GM23248 (cell line): ENCODE measurements around the gene ROR1. TPM values are rescaled to one million over a fixed set of nuclear protein-coding genes. Genes with fewer than 3 reads are reported as not detected.
"Not testable (repeated sequence)": the region's sequence is repeated elsewhere in the genome, so short reads cannot be mapped to it uniquely, and the experiment has no call there.

Source experiments
- DNase-seq: peaks from one replicate; pipeline ENCODE4 v3.0.0-alpha.2; 2015
- H2AFZ ChIP-seq: fragments of 200-600 bp; sonication (generic); 2 replicates; pipeline ENCODE4 v1.6.1; 2016; ENCODE audit warnings: antibody characterized with exemption
- H3F3A ChIP-seq: fragments of 200-600 bp; sonication (generic); 2 replicates; pipeline ENCODE4 v1.6.1; 2016; ENCODE audit warnings: mild to moderate bottlenecking, antibody characterized with exemption, mixed run types; ENCODE audit not compliant: insufficient read depth
- H3K27ac ChIP-seq: fragments of 200-600 bp; sonication (generic); 2 replicates; pipeline ENCODE4 v1.5.1; 2016; ENCODE audit warnings: mild to moderate bottlenecking
- H3K27me3 ChIP-seq: fragments of 200-600 bp; sonication (generic); replicated peaks from 2 replicates; pipeline ENCODE4 v1.6.1; 2016; ENCODE audit warnings: mild to moderate bottlenecking; ENCODE audit not compliant: insufficient read depth
- H3K36me3 ChIP-seq: fragments of 200-600 bp; sonication (generic); 2 replicates; pipeline ENCODE4 v1.6.1; 2016; ENCODE audit warnings: low read depth, mild to moderate bottlenecking
- H3K4me1 ChIP-seq: fragments of 200-600 bp; sonication (generic); 2 replicates; pipeline ENCODE4 v1.6.1; 2016; ENCODE audit warnings: mild to moderate bottlenecking; ENCODE audit not compliant: insufficient read depth
- H3K4me2 ChIP-seq: fragments of 200-600 bp; sonication (generic); one replicate; pipeline ENCODE4 v1.6.1; 2016; ENCODE audit warnings: mild to moderate bottlenecking; ENCODE audit not compliant: unreplicated experiment
- H3K4me3 ChIP-seq: fragments of 200-600 bp; sonication (generic); 2 replicates; pipeline ENCODE4 v1.5.1; 2016; ENCODE audit warnings: mild to moderate bottlenecking
- H3K79me2 ChIP-seq: fragments of 200-600 bp; sonication (generic); 2 replicates; pipeline ENCODE4 v1.6.1; 2016; ENCODE audit warnings: mild to moderate bottlenecking; ENCODE audit not compliant: insufficient read depth
- H3K9ac ChIP-seq: fragments of 200-600 bp; sonication (generic); 2 replicates; pipeline ENCODE4 v1.6.1; 2016; ENCODE audit warnings: mild to moderate bottlenecking
- H3K9me2 ChIP-seq: fragments of 200-600 bp; sonication (generic); 2 replicates; pipeline ENCODE4 v1.6.1; 2016; ENCODE audit warnings: mixed run types, mild to moderate bottlenecking, moderate library complexity; ENCODE audit not compliant: insufficient read depth
- H3K9me3 ChIP-seq: fragments of 200-600 bp; sonication (generic); one replicate; pipeline ENCODE4 v1.6.1; 2017; ENCODE audit warnings: low read depth
- H4K20me1 ChIP-seq: fragments of 200-600 bp; sonication (generic); 2 replicates; pipeline ENCODE4 v1.6.0; 2016; ENCODE audit not compliant: insufficient read depth
- EZH2 ChIP-seq: fragments of 200-600 bp; sonication (generic); IDR thresholded peaks from 2 replicates; pipeline ENCODE4 v1.6.1; 2018; ENCODE audit warnings: antibody characterized with exemption, mild to moderate bottlenecking; ENCODE audit not compliant: insufficient read depth, poor library complexity, severe bottlenecking
- EZH2phosphoT487 ChIP-seq: fragments of 200-600 bp; sonication (generic); IDR thresholded peaks from 2 replicates; pipeline ENCODE4 v1.6.1; 2018; ENCODE audit warnings: antibody characterized with exemption, moderate library complexity, mild to moderate bottlenecking, low read depth; ENCODE audit not compliant: insufficient read depth
- WGBS, 2 experiments: methylation state at CpG; one replicate each; pipeline ENCODE4 v1.1.6; 2015 to 2017; ENCODE audit warnings: low lambda C conversion rate in 2 of 2, low coverage in 1 of 2; ENCODE audit errors: missing lambda C conversion rate in 2 of 2; 5-methylcytosine and 5-hydroxymethylcytosine counted together
- in situ Hi-C: fragments of 300-500 bp; cut with MboI; formaldehyde crosslinking; loops from 2 replicates; pipeline ENCODE4 v1.15.0; 2020
- polyA plus RNA-seq: library from polyadenylated mRNA; unstranded; fragments of >200 nt; fragmentation: Nextera tagmentation; extraction: Ambion mirVana; gene quantifications from 2 replicates; pipeline ENCODE4 v1.2.1, GENCODE V29; 2016
- total RNA-seq: library from RNA; depleted of rRNA; stranded (reverse); fragments of >200 nt; shearing (Covaris generic); gene quantifications from 2 replicates; pipeline ENCODE4 v1.2.3, GENCODE V29; 2014

ROR1 gene
- total and polyA plus RNA-seq, 2 experiments from 2014 or later = 12.0 to 13.3 TPM

DNA sequence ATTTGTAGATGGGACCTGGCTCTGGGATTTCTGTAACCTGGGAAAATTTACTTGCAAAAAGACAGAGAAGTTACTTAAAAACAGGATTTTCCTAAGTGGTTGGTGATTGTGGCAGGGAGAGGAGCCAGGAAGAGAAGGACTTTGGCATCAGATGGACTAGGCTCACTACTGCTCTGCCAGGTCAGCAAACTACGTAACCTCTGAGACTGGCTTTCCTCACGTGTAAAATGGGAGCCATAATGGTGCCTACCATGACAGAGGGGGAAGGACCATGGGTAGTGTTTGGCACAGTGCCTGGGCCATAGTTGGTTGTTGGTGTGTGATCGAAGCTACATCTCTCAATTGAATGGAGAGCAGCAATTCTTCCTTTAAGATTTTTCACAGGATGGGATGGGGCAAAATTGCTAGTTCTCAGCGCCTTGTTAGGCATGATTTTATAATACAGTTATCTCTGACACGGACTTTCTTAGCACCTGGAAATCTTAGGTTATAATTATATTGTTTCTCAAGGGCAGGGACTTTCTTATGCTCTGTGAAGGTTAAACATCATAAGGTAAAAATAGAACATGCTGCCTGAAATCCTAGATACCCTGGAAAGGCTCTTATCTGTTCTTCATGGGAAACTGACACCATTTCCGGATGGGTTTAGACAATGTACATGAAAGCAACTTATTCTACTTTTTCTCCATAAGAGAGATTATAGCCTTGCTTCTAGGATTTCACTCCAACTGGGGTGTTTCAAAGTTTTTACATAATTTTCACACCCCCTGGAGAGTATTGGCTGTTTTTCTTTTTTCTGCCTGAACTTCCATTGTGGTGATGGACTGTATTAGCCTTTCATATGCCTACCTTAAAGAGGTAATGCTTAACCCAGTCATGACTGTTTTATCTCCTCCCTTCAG is 10.9 kb downstream of the ROR1 start:
- in situ Hi-C loops = no loop called here
- TF ChIP-seq EZH2phosphoT487 (no peak), EZH2 (no peak)
- H3K9ac ChIP-seq = no peak overlapping the region

DNA sequence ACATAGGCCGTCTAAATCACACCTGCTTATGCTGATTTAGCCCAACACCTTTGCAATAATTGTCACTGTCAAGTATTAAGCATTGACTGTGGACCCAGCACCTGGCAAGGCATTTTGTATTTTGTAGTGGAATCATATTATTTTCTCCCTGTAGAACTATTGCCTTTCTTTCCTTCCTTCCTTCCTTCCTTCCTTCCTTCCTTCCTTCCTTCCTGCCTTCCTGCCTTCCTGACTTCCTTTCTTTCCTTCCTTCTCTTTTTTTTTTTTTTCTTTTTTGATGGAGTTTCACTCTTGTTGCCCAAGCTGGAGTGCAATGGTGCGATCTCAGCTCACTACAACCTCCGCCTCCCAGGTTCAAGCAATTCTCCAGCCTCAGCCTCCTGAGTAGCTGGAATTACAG is 13.5 kb downstream of the ROR1 start:
- H3K9me2 ChIP-seq, H4K20me1 ChIP-seq, H3K36me3 ChIP-seq, H3K4me3 ChIP-seq, H3K4me2 ChIP-seq, H2AFZ ChIP-seq, H3K27ac ChIP-seq, DNase-seq, H3K9me3 ChIP-seq, H3K27me3 ChIP-seq, H3F3A ChIP-seq, in situ Hi-C loops, H3K9ac ChIP-seq, H3K4me1 ChIP-seq: not testable (repeated sequence)
- WGBS, 2 experiments = 97 to 98% methylated on average over 3 of the region's 3 CpGs
- H3K79me2 ChIP-seq = peaks cover 31% of the 10 kb centered on the region

More for the DNA sequence above, 10.9 kb downstream of the ROR1 start:
- WGBS, 2 experiments = 94 to 96% methylated on average over 6 of the region's 6 CpGs
- Histone ChIP-seq H4K20me1 (peaks cover 4% of the 10 kb centered on the region; the same call in 1 of the 2 replicates), H3K27me3 (no peaks in the 10 kb centered on the region), H2AFZ (no peak overlapping the region), H3K4me1 (peaks cover 4% of the 10 kb centered on the region; the same call in 1 of the 2 replicates), H3K27ac (no peak overlapping the region), H3K79me2 (peaks cover 56% of the 10 kb centered on the region), H3K9me3 (no peaks in the 10 kb centered on the region), H3K9me2 (no peaks in the 10 kb centered on the region), H3F3A (no peaks in the 10 kb centered on the region), H3K4me3 (no peak overlapping the region), H3K36me3 (no peaks in the 10 kb centered on the region), H3K4me2 (no peak overlapping the region)
- no peak for DNase-seq

DNA sequence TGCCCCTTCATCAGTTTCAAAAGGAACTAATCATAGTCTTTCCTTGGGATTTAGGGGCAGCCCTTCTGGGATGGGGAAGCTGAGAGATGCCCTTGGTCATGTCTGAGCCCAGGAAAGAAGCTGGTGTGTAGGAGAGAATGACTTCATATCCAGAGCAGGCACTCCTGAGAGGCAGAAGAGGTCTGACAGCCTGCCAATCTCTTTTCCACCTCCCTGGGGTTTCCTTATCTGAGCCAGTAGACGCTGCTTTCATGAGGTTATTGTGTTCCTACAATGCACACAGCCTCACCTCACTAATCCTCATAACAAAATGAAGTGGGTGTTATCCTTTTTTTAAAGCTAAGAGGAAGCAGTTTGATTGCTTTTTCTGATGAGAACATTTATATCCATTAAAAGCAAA is 14.1 kb downstream of the ROR1 start:
- Histone ChIP-seq H4K20me1 (peaks cover 4% of the 10 kb centered on the region; the same call in 1 of the 2 replicates), H3F3A (no peaks in the 10 kb centered on the region; the same call in 1 of the 2 replicates), H3K79me2 (peaks cover 26% of the 10 kb centered on the region), H3K9ac (no peak overlapping the region), H3K4me2 (no peak overlapping the region), H3K4me3 (no peak overlapping the region), H3K9me3 (no peaks in the 10 kb centered on the region), H3K27me3 (no peaks in the 10 kb centered on the region), H3K36me3 (no peaks in the 10 kb centered on the region), H3K4me1 (no peaks in the 10 kb centered on the region), H3K27ac (no peak overlapping the region), H3K9me2 (no peaks in the 10 kb centered on the region), H2AFZ (no peak overlapping the region)
- 45 to 80% methylated on average over 1 of the region's 1 CpG for WGBS, 2 experiments
- TF ChIP-seq EZH2phosphoT487 (no peak), EZH2 (no peak)
- no peak for DNase-seq
- in situ Hi-C loops = no loop called here

- in situ Hi-C loops = no loop called here
Observed at GRCh38 chr1:63789856-63790605, 16.2 kb downstream of the ROR1 start.

More at GRCh38 chr1:63789856-63790605, 16.2 kb downstream of the ROR1 start:
- Histone ChIP-seq H2AFZ (no peak overlapping the region), H3K9me3 (no peaks in the 10 kb centered on the region), H3K9ac (no peak overlapping the region), H3K79me2 (peaks cover 6% of the 10 kb centered on the region), H3K27me3 (no peaks in the 10 kb centered on the region), H4K20me1 (no peaks in the 10 kb centered on the region), H3K27ac (no peak overlapping the region), H3K4me2 (no peak overlapping the region), H3K4me3 (no peak overlapping the region), H3K9me2 (no peaks in the 10 kb centered on the region), H3F3A (no peaks in the 10 kb centered on the region; the same call in 1 of the 2 replicates), H3K4me1 (no peaks in the 10 kb centered on the region), H3K36me3 (no peaks in the 10 kb centered on the region)
- no peak for DNase-seq
- WGBS, 2 experiments = 94 to 95% methylated on average over 4 of the region's 4 CpGs
- no peak for TF ChIP-seq EZH2phosphoT487
- no peak for TF ChIP-seq EZH2
